ENCODE data around the gene FSTL3.

DNA sequence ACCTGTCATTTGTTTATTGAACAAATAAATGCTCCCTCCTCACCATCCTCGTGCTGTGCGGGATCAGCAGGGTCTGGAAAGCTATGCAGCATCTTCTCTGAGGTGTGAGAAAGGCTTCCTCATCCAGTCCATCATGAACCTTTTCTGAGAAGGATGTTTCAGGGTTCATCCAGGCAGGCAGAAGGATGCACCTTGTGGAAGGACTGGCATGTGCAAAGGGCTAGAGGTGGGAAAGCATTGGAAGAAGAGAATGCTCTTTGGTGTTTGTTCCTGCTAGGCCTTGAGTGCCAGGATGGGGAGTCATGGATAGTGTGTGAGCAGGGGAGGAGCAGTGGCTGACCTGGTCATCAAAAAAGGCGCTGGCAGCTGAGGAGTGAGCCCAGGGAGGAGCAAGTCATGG lies 39.2 kb downstream of the FSTL3 start:
- no peak for TF ChIP-seq YY1 (IDR thresholded peaks at IDR 0.05; ENCODE audit: low read depth, low read length)
- no peak for TF ChIP-seq KDM1A (IDR thresholded peaks at IDR 0.05; ENCODE audit: borderline replicate concordance, low read length)
- no peak for TF ChIP-seq POLR2AphosphoS5 (IDR thresholded peaks at IDR 0.05; ENCODE audit: low read depth, low read length)
- no peak for TF ChIP-seq CTCF (IDR thresholded peaks at IDR 0.05; ENCODE audit: control extremely low read depth in 1 of 3, insufficient read depth in 1 of 3, low read depth in 1 of 3, low read length in 3 of 3)
- no peak for TF ChIP-seq TEAD4 (IDR thresholded peaks at IDR 0.05; ENCODE audit: low read depth, low read length)
- no peak for TF ChIP-seq EZH2 (IDR thresholded peaks at IDR 0.05; ENCODE audit: low read depth, low read length, severe bottlenecking)
